Brain microvascular endothelial cell (primary cell): ENCODE results near the gene RNF224.

Experiments
- DNase-seq: peaks from one replicate; pipeline ENCODE4 v3.0.0-alpha.2; 2020
- H3K27ac ChIP-seq: fragments of 250-450 bp; sonication (Bioruptor Pico); 2 replicates; pipeline ENCODE4 v1.5.1; 2020; ENCODE audit warnings: mild to moderate bottlenecking, moderate library complexity
- H3K27me3 ChIP-seq: fragments of 250-450 bp; sonication (Bioruptor Pico); replicated peaks from 2 replicates; pipeline ENCODE4 v1.5.1; 2020; ENCODE audit warnings: mild to moderate bottlenecking
- H3K36me3 ChIP-seq: fragments of 250-450 bp; sonication (Bioruptor Pico); replicated peaks from 2 replicates; pipeline ENCODE4 v1.5.1; 2020; ENCODE audit warnings: mild to moderate bottlenecking
- H3K4me3 ChIP-seq: 2 replicates; pipeline ENCODE4 v1.5.1; 2011; ENCODE audit warnings: low read depth, mild to moderate bottlenecking, control low read depth, low read length, moderate library complexity
- CTCF ChIP-seq: IDR thresholded peaks from 2 replicates; pipeline ENCODE4 v1.5.1; 2011; ENCODE audit warnings: low read depth, mild to moderate bottlenecking, moderate library complexity, low read length, control low read depth, inconsistent platforms; ENCODE audit errors: missing control alignments
- in situ Hi-C: cut with HindIII; loops from 2 replicates; pipeline ENCODE4 v1.10.0; 2017; ENCODE audit warnings: low sequenced_read_pairs, low pct_ligation_motif_present

The RNF224 gene

GRCh38 chr9:137187386-137187785 is 39.9 kb upstream of the RNF224 start:
- Histone ChIP-seq H3K27ac (no peak overlapping the region), H3K4me3 (peak overlapping the region; percentile 86), H3K36me3 (peaks cover 29% of the 10 kb centered on the region), H3K27me3 (no peaks in the 10 kb centered on the region)
- no peak for DNase-seq
- no peak for TF ChIP-seq CTCF
- in situ Hi-C loops, result no loop called here

- in situ Hi-C loops, result no loop called here
- TF ChIP-seq CTCF, result no peak
- Histone ChIP-seq H3K27ac (peak overlapping the region; percentile 98), H3K4me3 (peak overlapping the region; percentile 86), H3K36me3 (peaks cover 22% of the 10 kb centered on the region), H3K27me3 (no peaks in the 10 kb centered on the region)
- DNase-seq, result no peak
These were observed 39.2 kb upstream of the RNF224 start for GRCh38 chr9:137188086-137188489.

- H3K27me3 ChIP-seq, result no peaks in the 10 kb centered on the region
- peak within 1 kb of the TSS; percentile 98 for H3K27ac ChIP-seq
- TF ChIP-seq CTCF, result peak; percentile 71
- H3K36me3 ChIP-seq, result peaks cover 16% of the 10 kb centered on the region
- in situ Hi-C loops, result no loop called here
- H3K4me3 ChIP-seq, result peak within 1 kb of the TSS; percentile 86
- DNase-seq, result peak; percentile 77
These were observed 38.6 kb upstream of the RNF224 start, which contains the start of the genes ANAPC2 and SSNA1 for GRCh38 chr9:137188490-137189296. Gene ANAPC2 (minus strand): TSS chr9:137188560. CDS start chr9:137188532, 28 bp downstream. Gene SSNA1 (plus strand): TSS chr9:137188676. CDS start chr9:137188727, 51 bp downstream.

- Histone ChIP-seq H3K4me3 (peak overlapping the region; percentile 86), H3K27ac (peak overlapping the region; percentile 98), H3K36me3 (peaks cover 13% of the 10 kb centered on the region), H3K27me3 (no peaks in the 10 kb centered on the region)
- in situ Hi-C loops, result no loop called here
- DNase-seq, result no peak
- no peak for TF ChIP-seq CTCF
These were observed 37.7 kb upstream of the RNF224 start for GRCh38 chr9:137189297-137190295.

GRCh38 chr9:137190315-137190856 is 36.9 kb upstream of the RNF224 start:
- DNase-seq, result no peak
- Histone ChIP-seq H3K27ac (no peak overlapping the region), H3K4me3 (no peak overlapping the region), H3K27me3 (no peaks in the 10 kb centered on the region), H3K36me3 (peaks cover 13% of the 10 kb centered on the region)
- TF ChIP-seq CTCF, result no peak
- in situ Hi-C loops, result no loop called here
